Stimulated activated CD8-positive, alpha-beta memory T cell treated with anti-CD3 and anti-CD28 coated beads, Interleukin-15, amount 100 ng/mL, for 4 hours (primary cell): Measurements from ENCODE around the gene GALNT8.
"Not testable (repeated sequence)": the region's sequence is repeated elsewhere in the genome, so short reads cannot be mapped to it uniquely, and the experiment has no call there.

Source experiments
- DNase-seq, 2 donors: peaks; one replicate each; pipeline ENCODE4 v3.0.0-alpha.2; 2020; ENCODE audit warnings: low read depth in 2 of 2

The GALNT8 gene

DNA sequence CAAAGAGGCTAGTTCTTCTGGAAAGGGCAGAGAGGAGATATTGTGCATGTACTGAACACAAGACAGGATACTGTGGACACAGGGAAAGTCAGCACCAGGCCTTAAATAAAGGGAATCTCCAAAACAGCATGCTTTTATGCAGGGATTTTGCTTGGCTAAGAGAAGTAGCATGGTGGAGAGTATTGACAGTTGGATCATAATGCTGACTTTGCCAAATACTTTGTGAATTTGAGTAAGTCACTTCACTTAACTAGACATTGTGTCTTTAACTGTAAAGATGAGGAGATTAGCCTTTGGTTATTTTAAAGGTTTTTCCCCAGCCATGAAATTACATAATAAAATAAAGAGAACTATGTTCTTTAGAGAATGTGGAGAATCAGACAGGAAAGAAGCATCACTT lies 24.5 kb downstream of the GALNT8 start:
- DNase-seq: no peak

DNA sequence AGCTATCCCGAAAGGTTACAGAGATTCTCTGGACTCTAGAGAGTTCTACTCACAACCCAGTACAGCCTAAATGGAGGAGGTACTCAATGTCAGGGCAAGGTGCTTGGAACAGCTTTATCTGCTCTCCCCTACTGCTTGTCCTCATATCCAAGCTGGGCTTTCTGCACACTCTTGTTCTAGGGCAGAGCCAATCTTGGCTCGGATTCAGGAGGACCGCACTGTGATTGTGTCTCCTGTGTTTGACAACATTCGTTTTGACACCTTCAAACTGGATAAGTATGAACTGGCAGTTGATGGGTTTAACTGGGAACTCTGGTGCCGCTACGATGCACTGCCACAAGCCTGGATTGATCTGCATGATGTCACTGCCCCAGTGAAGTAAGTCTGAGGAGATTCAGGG lies 25.0 kb downstream of the GALNT8 start:
- no peak for DNase-seq

- not testable (repeated sequence) for DNase-seq
These were observed 31.5 kb downstream of the GALNT8 start for GRCh38 chr12:4751654-4752053.

DNA sequence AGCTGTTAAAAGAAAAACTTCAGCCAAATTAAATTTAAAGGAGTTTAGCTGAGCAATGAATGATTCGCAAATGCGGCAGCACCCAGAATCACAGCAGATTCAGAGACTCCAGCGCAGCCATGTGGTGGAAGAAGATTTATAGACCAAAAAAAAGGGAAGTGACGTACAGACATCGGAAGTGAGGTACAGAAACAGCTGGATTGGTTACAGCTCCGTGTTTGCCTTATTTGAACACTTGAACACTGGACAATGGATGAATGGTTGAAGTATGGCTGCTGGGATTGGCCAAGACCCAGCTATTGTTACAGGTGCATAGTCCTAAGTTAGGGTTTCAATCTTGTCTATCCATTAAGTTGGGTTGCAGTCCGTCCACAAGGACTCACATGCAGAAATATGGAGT lies 42.6 kb downstream of the GALNT8 start:
- DNase-seq: no peak

DNA sequence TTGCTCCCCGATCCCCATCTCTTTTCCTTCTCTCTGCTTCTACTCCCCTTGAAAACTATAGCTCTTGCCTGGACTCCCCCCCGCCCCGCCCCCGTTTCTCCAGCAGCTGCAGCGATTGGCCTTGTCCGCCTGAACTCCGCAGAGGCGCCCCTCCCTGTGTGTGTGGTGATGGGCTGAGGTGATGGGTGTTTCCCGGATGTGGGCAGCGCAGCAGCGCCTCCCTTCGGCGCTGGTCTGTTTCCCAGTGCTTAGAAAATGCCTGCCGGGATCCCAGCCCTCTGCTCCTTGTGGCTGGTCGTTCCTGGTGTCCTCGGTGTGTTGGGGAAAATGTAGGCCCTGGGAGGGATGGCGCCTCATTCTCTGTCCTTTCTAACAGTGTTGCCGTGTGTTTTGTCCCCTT lies 43.3 kb downstream of the GALNT8 start:
- DNase-seq: no peak

GRCh38 chr12:4766445-4766844 lies 46.2 kb downstream of the GALNT8 start:
- DNase-seq: no peak

DNA sequence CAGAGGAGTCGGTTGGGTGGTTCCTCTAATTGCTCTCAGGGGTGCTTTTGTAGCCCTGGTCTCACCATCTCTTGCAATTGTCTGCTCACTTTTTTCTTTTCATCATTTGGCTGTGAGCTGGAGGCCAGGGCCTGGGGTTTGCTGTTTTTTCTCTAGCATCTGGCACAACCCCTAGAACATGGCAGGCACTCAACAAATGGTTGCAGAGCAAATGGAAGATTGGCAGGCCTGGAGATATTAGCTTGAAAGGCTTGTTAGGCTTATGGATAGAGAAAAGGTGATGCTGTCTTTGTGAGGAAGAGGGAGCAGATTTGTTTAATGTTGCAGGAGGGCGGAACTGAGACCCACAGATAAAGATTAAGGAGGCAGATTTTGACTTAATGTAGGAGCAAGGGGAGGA lies 47.0 kb downstream of the GALNT8 start:
- no peak for DNase-seq

GRCh38 chr12:4768341-4768740 lies 48.1 kb downstream of the GALNT8 start:
- DNase-seq: no peak

DNA sequence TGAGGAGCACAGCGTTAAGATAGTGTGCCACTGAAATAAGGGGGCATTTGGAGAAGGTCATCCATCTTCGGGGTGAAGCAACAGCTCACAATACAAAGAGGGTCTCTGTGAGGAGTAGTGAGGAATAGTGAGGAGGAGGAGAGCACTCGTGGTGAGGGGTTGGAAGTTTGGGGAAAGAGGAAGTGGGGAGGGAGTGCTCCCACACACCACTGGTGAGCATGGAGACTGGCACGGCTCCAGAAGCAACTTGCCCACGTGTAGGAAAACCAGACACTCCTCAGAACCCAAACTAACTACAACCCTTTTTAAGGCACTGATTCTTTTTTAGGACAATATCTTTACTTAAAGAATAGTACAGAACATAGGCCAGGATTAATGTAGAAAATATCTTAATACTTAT lies 48.9 kb downstream of the GALNT8 start:
- no peak for DNase-seq

- no peak for DNase-seq
These were observed 51.2 kb downstream of the GALNT8 start for GRCh38 chr12:4771172-4771959.

DNA sequence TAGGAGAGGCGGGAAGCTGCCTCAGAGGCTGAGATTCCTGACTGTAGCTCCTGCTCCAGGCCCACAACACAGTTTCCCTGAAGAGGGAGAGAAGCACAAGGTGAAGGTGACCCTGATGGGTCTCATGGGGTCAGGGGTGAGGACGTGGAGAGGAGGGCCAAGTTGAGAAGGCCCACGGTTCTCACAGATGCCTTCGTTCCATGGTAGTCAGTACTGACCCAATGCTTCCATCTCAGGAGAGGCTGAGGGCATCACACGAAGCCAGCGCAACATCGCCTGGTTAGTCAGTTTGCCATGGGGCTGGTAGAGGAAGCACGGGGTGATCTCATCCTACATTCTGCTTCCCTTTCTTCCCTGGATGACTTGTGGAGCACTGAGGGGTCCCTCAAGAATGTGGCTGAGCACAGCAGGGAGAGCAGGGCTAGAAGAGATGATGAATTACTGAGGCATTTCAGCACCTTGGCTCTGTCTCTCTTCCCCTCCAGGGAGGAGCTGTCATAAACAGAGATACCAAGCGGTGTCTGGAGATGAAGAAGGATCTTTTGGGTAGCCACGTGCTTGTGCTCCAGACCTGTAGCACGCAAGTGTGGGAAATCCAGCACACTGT lies 51.9 kb downstream of the GALNT8 start:
- DNase-seq: no peak

GRCh38 chr12:4775936-4776335 lies 55.7 kb downstream of the GALNT8 start:
- DNase-seq: no peak

DNA sequence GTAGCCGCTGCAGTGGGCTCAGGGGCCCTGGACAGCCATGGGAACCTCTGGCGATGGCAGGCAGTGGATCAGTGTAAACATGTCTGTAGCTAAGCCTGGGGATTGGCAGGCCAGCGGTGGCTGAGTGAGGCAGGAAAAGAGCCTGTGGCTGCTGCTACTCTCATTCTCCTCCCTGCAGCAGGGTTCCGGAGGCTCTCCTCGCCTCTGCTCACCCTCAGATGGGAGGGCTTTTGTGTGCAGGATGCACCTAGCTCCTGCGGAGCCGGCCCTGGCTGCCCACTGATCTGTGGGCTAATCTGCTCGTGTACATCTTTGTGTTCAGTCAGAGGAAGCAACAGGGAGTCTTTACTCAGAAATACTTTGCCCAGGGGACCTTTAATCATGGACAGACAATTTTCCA lies 59.5 kb downstream of the GALNT8 start:
- DNase-seq: no peak

GRCh38 chr12:4780641-4781611 lies 60.7 kb downstream of the GALNT8 start:
- DNase-seq: no peak

- no peak for DNase-seq
These were observed 64.3 kb downstream of the GALNT8 start for GRCh38 chr12:4784404-4785054.

DNA sequence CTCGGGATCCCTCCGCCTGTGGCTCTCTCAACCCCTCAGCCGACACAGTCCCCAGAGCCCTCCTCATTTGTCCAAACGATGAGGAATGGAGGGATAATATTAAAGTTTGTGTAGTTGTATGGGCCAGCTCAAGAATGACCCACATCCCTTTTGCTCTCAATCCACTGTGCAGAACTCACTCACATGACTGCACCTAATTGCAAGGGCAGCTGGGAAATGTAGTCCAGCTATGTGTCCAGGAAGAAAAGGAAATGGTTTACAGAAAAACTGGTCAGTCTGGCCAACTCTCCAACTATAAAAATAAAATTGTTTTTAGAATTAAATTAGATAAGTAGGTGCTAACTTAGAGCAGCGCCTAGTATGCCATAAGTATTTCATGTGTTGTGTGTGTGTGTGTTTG lies 66.6 kb downstream of the GALNT8 start:
- no peak for DNase-seq

DNA sequence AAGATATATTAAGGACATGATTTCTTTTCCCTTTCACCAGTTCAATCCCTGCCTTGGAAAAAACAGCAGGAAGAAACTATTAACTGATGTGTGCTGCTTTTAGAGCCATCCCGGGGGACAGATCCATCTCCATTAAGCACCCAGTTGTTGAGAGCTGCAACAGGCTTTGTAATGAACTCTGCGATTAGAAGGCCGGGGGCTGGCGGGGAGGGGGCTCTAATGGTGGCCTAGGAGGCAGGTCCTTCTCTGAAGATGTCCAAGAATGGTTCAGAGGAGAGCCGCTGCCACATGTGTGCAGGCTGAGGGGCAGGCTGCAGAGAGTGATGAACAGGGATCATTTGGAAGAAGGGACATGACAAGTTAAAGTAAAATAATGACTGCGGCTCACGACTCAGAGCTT lies 67.8 kb downstream of the GALNT8 start:
- no peak for DNase-seq

- DNase-seq: no peak
These were observed 69.6 kb downstream of the GALNT8 start for GRCh38 chr12:4789776-4790175.

DNA sequence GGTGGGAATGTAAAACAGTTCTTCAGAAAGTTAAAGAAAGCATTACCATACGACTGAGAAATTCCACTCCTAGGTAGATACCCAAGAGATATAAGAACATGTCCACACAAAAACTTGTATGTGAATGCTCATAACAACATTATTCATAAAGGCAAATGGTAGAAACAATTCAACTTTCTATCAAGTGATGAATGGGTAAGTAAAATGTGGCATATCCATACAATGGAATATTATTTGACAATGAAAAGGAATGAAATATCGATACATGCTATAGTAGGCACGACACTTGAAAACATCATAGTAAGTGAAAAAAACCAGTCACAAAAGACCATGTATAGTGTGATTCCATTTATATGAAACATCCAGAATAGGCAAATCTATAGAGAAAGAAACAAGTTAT lies 71.3 kb downstream of the GALNT8 start:
- DNase-seq: no peak

GRCh38 chr12:4794491-4794890 lies 74.3 kb downstream of the GALNT8 start:
- DNase-seq: no peak

DNA sequence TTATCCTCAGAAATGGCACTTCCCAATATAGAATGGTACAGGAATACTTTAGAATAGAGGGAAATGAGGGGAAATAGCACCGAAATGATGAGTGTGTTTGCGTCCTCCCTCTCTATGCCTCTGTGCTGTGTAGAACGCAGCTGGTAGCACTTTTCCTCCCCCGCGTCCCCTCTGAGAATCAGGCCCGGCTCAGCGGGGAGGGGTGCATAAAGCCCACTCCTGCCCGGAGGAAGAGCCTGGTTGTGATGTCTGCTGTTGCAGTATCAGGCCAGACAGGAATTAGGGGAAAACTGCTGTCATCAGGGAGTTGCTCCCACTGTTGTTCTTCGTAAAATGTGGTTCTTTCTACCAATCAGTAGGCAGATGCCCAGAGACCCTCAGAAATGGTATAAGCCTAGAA lies 76.0 kb downstream of the GALNT8 start:
- DNase-seq: no peak
